Measurements from ENCODE around the gene CFB. TPM values are rescaled to one million over a fixed set of nuclear protein-coding genes. Genes with fewer than 3 reads are reported as not detected.
A peak's percentile ranks its signal among the peaks of the same experiment; 100 is the strongest.

Gene CFB
- total and polyA plus RNA-seq, 9 of the 15 experiments (the other 6 are each of a cell fraction or from before 2014, with no cell fraction given) = 0.08 to 0.91 (median 0.22) TPM; not detected in 4

GRCh38 chr6:31972709-31973350 is 26.9 kb downstream of the CFB start (continued):
- no peak for TF ChIP-seq USF1 (CRISPR knock-in tag; IDR thresholded peaks at IDR 0.05)
- no peak for TF ChIP-seq NBN (IDR thresholded peaks at IDR 0.05; ENCODE audit: low read depth)
- no peak for TF ChIP-seq ZNF280A (IDR thresholded peaks at IDR 0.05; ENCODE audit: low read depth, partially characterized antibody)
- peak in 1 of 2 experiments; percentile 14; a peak in 1 of 4 replicates for TF ChIP-seq TRIM24 (IDR thresholded peaks at IDR 0.05)
- no peak for TF ChIP-seq ZNF324 (CRISPR knock-in tag; IDR thresholded peaks at IDR 0.05)
- peak; percentile 27 for TF ChIP-seq FOS (IDR thresholded peaks at IDR 0.05; ENCODE audit: extremely low read depth, insufficient read length)
- no peak for TF ChIP-seq RBM39 (optimal IDR thresholded peaks at IDR 0.05; ENCODE audit: low read depth, low read length)
- TF ChIP-seq MYBL2 (IDR thresholded peaks at IDR 0.05; ENCODE audit: low read depth) = no peak
- no peak for TF ChIP-seq MYBL2 (CRISPR knock-in tag; IDR thresholded peaks at IDR 0.05; ENCODE audit: borderline replicate concordance)
- TF ChIP-seq RFX7 (CRISPR knock-in tag; IDR thresholded peaks at IDR 0.05) = no peak
- peak; percentile 31; the same call in 1 of the 2 replicates for TF ChIP-seq GATA2 (CRISPR knock-in tag; IDR thresholded peaks at IDR 0.05)
- TF ChIP-seq ZNF609 (CRISPR knock-in tag; IDR thresholded peaks at IDR 0.05; ENCODE audit: borderline replicate concordance) = no peak
- TF ChIP-seq CHD1 (IDR thresholded peaks at IDR 0.05; ENCODE audit: low read length) = peak; percentile 92
- no peak for TF ChIP-seq JUN (IDR thresholded peaks at IDR 0.05; ENCODE audit: borderline replicate concordance, low read depth, low read length)
- peak; percentile 43; the same call in 1 of the 2 replicates for TF ChIP-seq JUN (CRISPR knock-in tag; IDR thresholded peaks at IDR 0.05; ENCODE audit: borderline replicate concordance)
- TF ChIP-seq FUS (optimal IDR thresholded peaks at IDR 0.05; ENCODE audit: low read depth, low read length) = no peak
- TF ChIP-seq MCM5 (IDR thresholded peaks at IDR 0.05; ENCODE audit: low read depth) = no peak
